Keratinocyte (primary cell): ENCODE results near the gene GALNT7.

ENCODE experiments used
- CTCF ChIP-seq, 3 experiments: IDR thresholded peaks in 1 of 3; conservative IDR thresholded peaks in 1 of 3; optimal IDR thresholded peaks in 1 of 3; 2 replicates in 2 of 3; 3 replicates in 1 of 3; pipeline versions ENCODE3 to v1.5.1; 2011; ENCODE audit warnings: low read length in 3 of 3, mild to moderate bottlenecking in 3 of 3, moderate library complexity in 2 of 3, control low read depth in 1 of 3, inconsistent platforms in 1 of 3; ENCODE audit not compliant: insufficient read depth in 2 of 3; ENCODE audit errors: extremely low read depth in 1 of 3
- EZH2 ChIP-seq: IDR thresholded peaks from one replicate; pipeline ENCODE4 v1.6.1; 2012; ENCODE audit warnings: inconsistent platforms, mild to moderate bottlenecking, low read length, moderate library complexity

- TF ChIP-seq CTCF (optimal IDR thresholded peaks at IDR 0.05 in 1 of 3, IDR thresholded peaks at IDR 0.05 in 1 of 3, conservative IDR thresholded peaks at IDR 0.05 in 1 of 3; ENCODE audit: extremely low read depth in 1 of 3, insufficient read depth in 2 of 3, low read length in 3 of 3) = no peak
- TF ChIP-seq EZH2 = no peak
These were observed 9.5 kb downstream of the GALNT7 start for GRCh38 chr4:173178144-173178543.
